SK-N-MC (cell line): ENCODE measurements around the gene YBX2.

Experiments
- EZH2 ChIP-seq: fragments of 200-600 bp; sonication (generic); IDR thresholded peaks from one replicate; pipeline ENCODE4 v1.6.1; 2017; ENCODE audit warnings: antibody characterized with exemption
- POLR2AphosphoS5 ChIP-seq: IDR thresholded peaks from 2 replicates; pipeline ENCODE4 v1.6.1; 2012; ENCODE audit warnings: mild to moderate bottlenecking, low read depth, low read length, borderline replicate concordance

- TF ChIP-seq POLR2AphosphoS5 (no peak), EZH2 (no peak)
These were observed 33.1 kb upstream of the YBX2 start for GRCh38 chr17:7327501-7327900.
